Right atrium auricular region (tissue), 2 donors: ENCODE data around the gene INTS4. TPM values are rescaled to one million over a fixed set of nuclear protein-coding genes. Genes with fewer than 3 reads are reported as not detected.
"Not testable (repeated sequence)": the region's sequence is repeated elsewhere in the genome, so short reads cannot be mapped to it uniquely, and the experiment has no call there.

Experiments used
- DNase-seq: peaks from one replicate; pipeline ENCODE4 v3.0.0-alpha.2; 2019; ENCODE audit warnings: low spot score
- H3K27ac ChIP-seq, 2 donors: fragments of 200-600 bp; sonication (generic); 1 replicate in 1 of 2; 2 replicates in 1 of 2; pipeline ENCODE4 v1.5.1; 2016 to 2019
- H3K27me3 ChIP-seq, 2 donors: fragments of 200-600 bp; sonication (generic); one replicate each; pipeline versions ENCODE4 v1.5.1 to v1.6.0; 2017 to 2019
- H3K36me3 ChIP-seq: fragments of 200-600 bp; sonication (generic); one replicate; pipeline ENCODE4 v1.5.1; 2016
- H3K4me1 ChIP-seq, 2 donors: fragments of 200-600 bp; sonication (generic); one replicate each; pipeline versions ENCODE4 v1.5.1 to v1.6.0; 2017 to 2019
- H3K4me3 ChIP-seq, 2 donors: fragments of 200-600 bp; sonication (generic); 1 replicate in 1 of 2; 2 replicates in 1 of 2; pipeline ENCODE4 v1.5.1; 2017 to 2019; ENCODE audit warnings: mild to moderate bottlenecking in 1 of 2, moderate library complexity in 1 of 2
- H3K9me3 ChIP-seq, 2 donors: fragments of 200-600 bp; sonication (generic); one replicate each; pipeline ENCODE4 v1.5.1; 2019
- CTCF ChIP-seq, 2 donors: fragments of 200-600 bp; sonication (generic); IDR thresholded peaks; one replicate each; pipeline ENCODE4 v1.5.1; 2019; ENCODE audit warnings: antibody characterized with exemption in 2 of 2
- total RNA-seq, 2 donors: library from RNA; depleted of rRNA; stranded (reverse); fragments of >200 nt; gene quantifications; one replicate each; pipeline ENCODE4 v1.1.0, GENCODE V29; 2016

The INTS4 gene
- total RNA-seq, 2 donors from 2014 or later = 9.9 to 12.3 TPM

GRCh38 chr11:78010304-78010703 lies 15.8 kb upstream of the INTS4 start:
- no peak for TF ChIP-seq CTCF (IDR thresholded peaks at IDR 0.05)
- H3K9me3 ChIP-seq = no peaks in the 10 kb centered on the region
- DNase-seq = no peak

GRCh38 chr11:78009062-78009461 lies 14.6 kb upstream of the INTS4 start:
- no peak overlapping the region for H3K4me3 ChIP-seq
- no peaks in the 10 kb centered on the region for H3K27me3 ChIP-seq
- no peaks in the 10 kb centered on the region for H3K9me3 ChIP-seq
- H3K36me3 ChIP-seq = no peaks in the 10 kb centered on the region
- H3K27ac ChIP-seq = no peak overlapping the region
- DNase-seq = no peak
- no peaks in the 10 kb centered on the region for H3K4me1 ChIP-seq
- TF ChIP-seq CTCF (IDR thresholded peaks at IDR 0.05) = no peak

More at GRCh38 chr11:78010304-78010703, 15.8 kb upstream of the INTS4 start:
- Histone ChIP-seq H3K4me1 (no peaks in the 10 kb centered on the region), H3K27ac (no peak overlapping the region), H3K27me3 (no peaks in the 10 kb centered on the region), H3K36me3 (no peaks in the 10 kb centered on the region), H3K4me3 (no peak overlapping the region)

GRCh38 chr11:78000193-78000592 lies 5.7 kb upstream of the INTS4 start:
- Histone ChIP-seq H3K4me1 (peaks cover 0 to 3% of the 10 kb centered on the region in 2 donors), H3K27ac (no peak overlapping the region), H3K9me3 (no peaks in the 10 kb centered on the region), H3K27me3 (no peaks in the 10 kb centered on the region), H3K4me3 (no peak overlapping the region), H3K36me3 (no peaks in the 10 kb centered on the region)
- DNase-seq = no peak
- peak; percentile 23 to 65 for TF ChIP-seq CTCF (IDR thresholded peaks at IDR 0.05)

- Histone ChIP-seq H3K4me3 (no peak overlapping the region), H3K9me3 (no peaks in the 10 kb centered on the region), H3K36me3 (no peaks in the 10 kb centered on the region), H3K27me3 (no peaks in the 10 kb centered on the region), H3K27ac (no peak overlapping the region), H3K4me1 (peaks cover 0 to 6% of the 10 kb centered on the region in 2 donors)
- no peak for DNase-seq
- no peak for TF ChIP-seq CTCF (IDR thresholded peaks at IDR 0.05)
Measured at GRCh38 chr11:77999446-78000030, 5.1 kb upstream of the INTS4 start.

- Histone ChIP-seq H3K27me3 (no peaks in the 10 kb centered on the region), H3K4me1 (peaks cover 0 to 20% of the 10 kb centered on the region in 2 donors), H3K36me3 (peaks cover 5% of the 10 kb centered on the region), H3K9me3 (no peaks in the 10 kb centered on the region), H3K4me3 (peak overlapping the region; percentile 55 to 65), H3K27ac (peak overlapping the region; percentile 78 to 87)
- no peak for TF ChIP-seq CTCF (IDR thresholded peaks at IDR 0.05)
- no peak for DNase-seq
Measured at GRCh38 chr11:77993902-77994301, 566 bp downstream of the INTS4 start.

- no peak for TF ChIP-seq CTCF (IDR thresholded peaks at IDR 0.05)
- Histone ChIP-seq H3K4me3 (no peak overlapping the region), H3K36me3 (peaks cover 16% of the 10 kb centered on the region)
Measured at GRCh38 chr11:77990981-77991380, 3.5 kb downstream of the INTS4 start.

GRCh38 chr11:77986456-77986855 lies 8.0 kb downstream of the INTS4 start:
- not testable (repeated sequence) for H3K27me3 ChIP-seq, H3K9me3 ChIP-seq
- H3K36me3 ChIP-seq = peaks cover 16% of the 10 kb centered on the region

More at GRCh38 chr11:77990981-77991380, 3.5 kb downstream of the INTS4 start:
- DNase-seq = no peak
- no peaks in the 10 kb centered on the region for H3K27me3 ChIP-seq
- H3K9me3 ChIP-seq = no peaks in the 10 kb centered on the region
- H3K27ac ChIP-seq = no peak overlapping the region
- peaks cover 0 to 20% of the 10 kb centered on the region in 2 donors for H3K4me1 ChIP-seq

More at GRCh38 chr11:77986456-77986855, 8.0 kb downstream of the INTS4 start:
- not testable (repeated sequence) for H3K4me3 ChIP-seq, H3K27ac ChIP-seq, DNase-seq, H3K4me1 ChIP-seq
